Measurements from ENCODE around the gene C1QTNF6.

C1QTNF6 gene

GRCh38 chr22:37162221-37163095 lies 25.6 kb downstream of the C1QTNF6 start:
- DNase-seq (ENCODE audit: low read depth, low spot score), result no peak

GRCh38 chr22:37161443-37161842 lies 26.6 kb downstream of the C1QTNF6 start:
- peak; percentile 32 for DNase-seq (ENCODE audit: low read depth, low spot score)

- no peak for DNase-seq (ENCODE audit: low read depth, low spot score)
Measured at GRCh38 chr22:37160027-37160426, 28.0 kb downstream of the C1QTNF6 start.

GRCh38 chr22:37158963-37159290 lies 29.1 kb downstream of the C1QTNF6 start:
- DNase-seq (ENCODE audit: low read depth, low spot score), result no peak

- no peak for DNase-seq (ENCODE audit: low read depth, low spot score)
Measured at GRCh38 chr22:37157516-37158285, 30.3 kb downstream of the C1QTNF6 start.

GRCh38 chr22:37156686-37157435 lies 31.2 kb downstream of the C1QTNF6 start:
- DNase-seq (ENCODE audit: low read depth, low spot score), result no peak

GRCh38 chr22:37155971-37156370 lies 32.1 kb downstream of the C1QTNF6 start:
- no peak for DNase-seq (ENCODE audit: low read depth, low spot score)

GRCh38 chr22:37154925-37155712 lies 32.9 kb downstream of the C1QTNF6 start:
- DNase-seq (ENCODE audit: low read depth, low spot score), result peak; percentile 37

GRCh38 chr22:37153901-37154300 lies 34.1 kb downstream of the C1QTNF6 start:
- DNase-seq (ENCODE audit: low read depth, low spot score), result no peak

- DNase-seq (ENCODE audit: low read depth, low spot score), result no peak
Measured at GRCh38 chr22:37151401-37151800, 36.6 kb downstream of the C1QTNF6 start.

- DNase-seq (ENCODE audit: low read depth, low spot score), result no peak
Measured at GRCh38 chr22:37150701-37151100, 37.3 kb downstream of the C1QTNF6 start.

- no peak for DNase-seq (ENCODE audit: low read depth, low spot score)
Measured at GRCh38 chr22:37148742-37149665, 39.0 kb downstream of the C1QTNF6 start.

GRCh38 chr22:37148031-37148651 lies 39.9 kb downstream of the C1QTNF6 start:
- no peak for DNase-seq (ENCODE audit: low read depth, low spot score)

GRCh38 chr22:37147186-37147990 lies 40.7 kb downstream of the C1QTNF6 start:
- DNase-seq (ENCODE audit: low read depth, low spot score), result no peak

GRCh38 chr22:37146507-37147180 lies 41.4 kb downstream of the C1QTNF6 start:
- DNase-seq (ENCODE audit: low read depth, low spot score), result no peak

GRCh38 chr22:37146051-37146385 lies 42.0 kb downstream of the C1QTNF6 start:
- DNase-seq (ENCODE audit: low read depth, low spot score), result no peak

GRCh38 chr22:37145180-37146050 lies 42.6 kb downstream of the C1QTNF6 start:
- no peak for DNase-seq (ENCODE audit: low read depth, low spot score)

- DNase-seq (ENCODE audit: low read depth, low spot score), result no peak
Measured at GRCh38 chr22:37144180-37144554, 43.9 kb downstream of the C1QTNF6 start.
